ENCODE results near the gene XAGE2. TPM values are rescaled to one million over a fixed set of nuclear protein-coding genes. Genes with fewer than 3 reads are reported as not detected.

XAGE2 gene
- total RNA-seq, 4 donors from 2014 or later = not detected

- DNase-seq = no peak
- Histone ChIP-seq H3K9me3 (no peaks in the 10 kb centered on the region), H3K36me3 (no peaks in the 10 kb centered on the region), H3K27me3 (no peaks in the 10 kb centered on the region), H3K4me1 (no peaks in the 10 kb centered on the region), H3K4me3 (replicated peaks in 1 of 3) (no peak overlapping the region), H3K27ac (no peak overlapping the region)
- intact Hi-C loops (cut with DNase I) = no loop called here
- WGBS, 2 donors = 82 to 84% methylated on average over 6 of the region's 8 CpGs
- TF ChIP-seq CTCF (IDR thresholded peaks at IDR 0.05) (no peak), POLR2A (IDR thresholded peaks at IDR 0.05) (no peak)
Observed at GRCh38 chrX:52346174-52347165, 22.4 kb upstream of the XAGE2 start.

- H3K4me1 ChIP-seq = no peaks in the 10 kb centered on the region
- no peak overlapping the region for H3K4me3 ChIP-seq (replicated peaks in 1 of 3)
- WGBS, 2 donors = 89 to 93% methylated on average over 3 to 5 of the region's 6 CpGs
- no peaks in the 10 kb centered on the region for H3K36me3 ChIP-seq
- H3K9me3 ChIP-seq = no peaks in the 10 kb centered on the region
- no peak for DNase-seq
- intact Hi-C loops (cut with DNase I) = no loop called here
- no peak for TF ChIP-seq POLR2A (IDR thresholded peaks at IDR 0.05)
- no peak for TF ChIP-seq CTCF (IDR thresholded peaks at IDR 0.05)
- no peaks in the 10 kb centered on the region for H3K27me3 ChIP-seq
- no peak overlapping the region for H3K27ac ChIP-seq
Observed at GRCh38 chrX:52349681-52350080, 19.1 kb upstream of the XAGE2 start.

GRCh38 chrX:52352551-52352950 lies 16.3 kb upstream of the XAGE2 start:
- Histone ChIP-seq H3K27me3 (no peaks in the 10 kb centered on the region), H3K4me1 (no peaks in the 10 kb centered on the region), H3K27ac (no peak overlapping the region), H3K4me3 (replicated peaks in 1 of 3) (no peak overlapping the region), H3K9me3 (no peaks in the 10 kb centered on the region), H3K36me3 (no peaks in the 10 kb centered on the region)
- intact Hi-C loops (cut with DNase I) = no loop called here
- 75 to 87% methylated on average over 1 of the region's 1 CpG for WGBS, 2 donors
- DNase-seq = no peak
- TF ChIP-seq POLR2A (IDR thresholded peaks at IDR 0.05) (no peak), CTCF (IDR thresholded peaks at IDR 0.05) (no peak)

- Histone ChIP-seq H3K27ac (no peak overlapping the region), H3K27me3 (no peaks in the 10 kb centered on the region), H3K4me1 (no peaks in the 10 kb centered on the region), H3K9me3 (no peaks in the 10 kb centered on the region), H3K36me3 (no peaks in the 10 kb centered on the region), H3K4me3 (replicated peaks in 1 of 3) (no peak overlapping the region)
- intact Hi-C loops (cut with DNase I) = no loop called here
- no peak for TF ChIP-seq POLR2A (IDR thresholded peaks at IDR 0.05)
- no peak for DNase-seq
Observed at GRCh38 chrX:52353838-52354237, 15.0 kb upstream of the XAGE2 start.

- intact Hi-C loops (cut with DNase I) = no loop called here
- TF ChIP-seq CTCF (IDR thresholded peaks at IDR 0.05) (no peak), POLR2A (IDR thresholded peaks at IDR 0.05) (no peak)
Observed at GRCh38 chrX:52355108-52355507, 13.7 kb upstream of the XAGE2 start.

More at GRCh38 chrX:52355108-52355507, 13.7 kb upstream of the XAGE2 start:
- no peak for DNase-seq
- H3K27me3 ChIP-seq = no peaks in the 10 kb centered on the region
- H3K9me3 ChIP-seq = no peaks in the 10 kb centered on the region
- H3K27ac ChIP-seq = no peak overlapping the region
- H3K36me3 ChIP-seq = no peaks in the 10 kb centered on the region
- no peak overlapping the region for H3K4me3 ChIP-seq (replicated peaks in 1 of 3)
- no peaks in the 10 kb centered on the region for H3K4me1 ChIP-seq

All from thyroid gland (tissue), 4 donors.